Measurements from ENCODE around the gene ABL1.

GRCh38 chr9:130789747-130790672, 45.0 kb upstream of the ABL1 start:
- TF ChIP-seq EZH2 (optimal IDR thresholded peaks at IDR 0.05; ENCODE audit: low read depth, low read length) (no peak), CTCF (IDR thresholded peaks at IDR 0.05; ENCODE audit: low read length) (no peak)
